Activated CD4-positive, alpha-beta T cell treated with anti-CD3 and anti-CD28 coated beads, Interleukin-2, amount 50 U/mL, for 4 hours (primary cell): ENCODE data around the gene RNF121.

Source experiments
- DNase-seq, 2 experiments: peaks; one replicate each; pipeline ENCODE4 v3.0.0-alpha.2; 2020

RNF121 gene

DNA sequence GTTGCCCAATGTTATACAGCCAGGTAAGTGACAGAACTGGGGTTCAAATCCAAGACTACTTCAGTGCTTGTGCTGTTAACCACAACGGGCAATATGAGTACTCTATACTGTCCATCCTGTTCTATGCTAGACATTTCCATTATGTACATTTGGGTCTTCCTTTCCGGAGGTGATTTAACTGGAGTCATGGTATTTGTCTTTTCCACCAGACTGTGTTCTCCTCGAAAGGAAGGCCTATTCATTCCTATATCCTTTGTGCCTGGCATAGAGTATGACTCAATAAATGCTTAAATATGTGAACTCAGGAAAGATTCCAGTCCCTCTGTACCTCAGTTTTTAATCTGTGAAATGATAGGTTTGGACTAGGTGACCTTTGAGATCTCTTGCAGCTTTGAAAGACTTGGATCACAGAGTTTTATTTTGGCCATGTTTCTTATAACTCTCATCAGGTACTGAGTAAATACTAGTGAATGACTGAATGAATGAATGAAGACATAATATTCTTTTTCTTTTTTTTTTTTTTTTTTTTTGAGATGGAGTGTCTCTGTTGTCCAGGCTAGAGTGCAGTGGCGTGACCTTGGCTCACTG lies 6.6 kb downstream of the RNF121 start:
- DNase-seq, result no peak

- no peak for DNase-seq
These were observed 8.0 kb downstream of the RNF121 start for GRCh38 chr11:71936825-71937224.

GRCh38 chr11:71937826-71938225 lies 9.0 kb downstream of the RNF121 start:
- no peak for DNase-seq

GRCh38 chr11:71940561-71941219 lies 11.8 kb downstream of the RNF121 start:
- no peak for DNase-seq

DNA sequence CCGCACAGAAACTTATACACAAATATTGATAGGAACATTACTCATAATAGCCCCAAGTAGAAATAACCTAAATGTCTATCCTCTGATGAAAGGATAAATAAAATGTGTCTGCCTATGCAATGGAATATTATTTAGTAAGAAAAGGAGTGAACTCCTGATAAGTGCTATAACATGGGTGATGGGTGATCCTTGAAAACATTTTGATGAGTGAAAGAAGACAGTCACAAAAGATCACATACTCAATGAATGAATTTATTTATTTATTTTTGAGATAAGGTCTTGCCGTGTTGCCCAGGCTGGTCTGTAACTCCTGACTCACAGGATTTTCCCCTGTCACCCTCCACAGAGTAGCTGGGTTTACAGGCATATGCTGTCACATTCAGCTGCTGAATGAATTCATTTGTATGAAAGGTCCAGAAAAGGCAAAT lies 17.3 kb downstream of the RNF121 start:
- DNase-seq, result no peak

GRCh38 chr11:71947498-71947897 lies 18.7 kb downstream of the RNF121 start:
- DNase-seq, result no peak

- no peak for DNase-seq
These were observed 19.6 kb downstream of the RNF121 start for GRCh38 chr11:71948314-71949027.

DNA sequence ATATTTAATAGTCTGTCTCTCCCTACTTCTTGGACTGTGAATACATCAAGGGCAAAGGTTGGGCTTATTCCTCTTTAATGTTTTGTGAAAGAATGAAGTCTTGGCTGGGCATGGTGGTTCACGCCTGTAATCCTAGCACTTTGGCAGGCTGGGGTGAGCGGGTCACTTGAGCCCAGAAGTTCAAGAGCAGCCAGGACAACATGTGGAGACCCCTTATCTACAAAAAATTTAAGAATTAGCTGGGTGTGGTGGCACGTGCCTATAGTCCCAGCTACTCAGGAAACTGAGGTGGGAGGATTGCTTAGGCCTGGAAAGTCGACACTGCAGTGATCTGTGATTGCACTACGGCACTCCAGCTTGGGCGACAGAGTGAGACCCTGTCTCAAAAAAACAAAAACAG lies 20.2 kb downstream of the RNF121 start:
- no peak for DNase-seq

- no peak for DNase-seq
These were observed 23.0 kb downstream of the RNF121 start for GRCh38 chr11:71951741-71952310.

DNA sequence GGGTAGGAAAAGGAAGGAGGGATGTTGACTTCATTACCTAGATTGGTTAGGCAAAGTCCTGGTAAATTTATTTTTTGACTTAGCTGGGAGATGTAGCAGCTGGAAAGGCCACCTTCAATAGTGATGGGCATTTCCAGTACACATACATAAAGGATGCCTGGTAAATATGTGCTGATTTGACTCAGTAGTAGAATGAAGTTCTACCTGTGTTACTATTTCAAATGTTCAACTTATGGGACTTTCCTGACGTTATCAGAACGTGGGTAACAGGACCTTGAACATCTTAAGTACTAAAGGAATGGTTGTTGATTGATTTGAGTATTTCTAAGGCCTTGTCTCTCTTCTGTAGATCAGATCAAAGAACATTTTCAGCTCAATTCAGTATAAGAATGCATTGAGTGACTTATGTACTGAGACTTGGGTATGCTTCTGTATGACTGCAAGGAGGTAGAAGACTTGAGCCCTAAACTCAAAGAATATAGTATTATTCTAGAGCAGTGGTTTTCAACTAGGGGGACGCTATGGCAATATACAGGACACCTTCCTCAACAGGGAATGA lies 27.1 kb downstream of the RNF121 start:
- no peak for DNase-seq

- no peak for DNase-seq
These were observed 33.7 kb downstream of the RNF121 start for GRCh38 chr11:71962428-71963038.

DNA sequence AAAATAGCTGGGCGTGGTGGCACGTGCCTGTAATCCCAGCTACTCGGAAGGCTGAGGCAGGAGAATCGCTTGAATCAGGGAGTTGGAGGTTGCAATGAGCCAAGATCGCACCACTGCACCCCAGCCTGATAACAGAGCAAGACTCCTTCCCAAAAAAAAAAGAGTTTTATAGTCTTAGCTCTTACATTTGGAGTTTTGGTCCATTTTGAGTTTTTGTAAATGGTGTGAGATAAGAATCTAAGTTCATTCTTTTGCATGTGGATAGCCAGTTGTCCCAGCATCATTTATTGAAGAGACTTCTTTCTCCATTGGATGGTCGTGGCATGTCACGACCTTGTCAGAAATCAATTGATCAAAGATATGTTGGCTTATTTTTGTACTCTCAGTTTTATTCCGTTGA lies 34.6 kb downstream of the RNF121 start:
- no peak for DNase-seq

DNA sequence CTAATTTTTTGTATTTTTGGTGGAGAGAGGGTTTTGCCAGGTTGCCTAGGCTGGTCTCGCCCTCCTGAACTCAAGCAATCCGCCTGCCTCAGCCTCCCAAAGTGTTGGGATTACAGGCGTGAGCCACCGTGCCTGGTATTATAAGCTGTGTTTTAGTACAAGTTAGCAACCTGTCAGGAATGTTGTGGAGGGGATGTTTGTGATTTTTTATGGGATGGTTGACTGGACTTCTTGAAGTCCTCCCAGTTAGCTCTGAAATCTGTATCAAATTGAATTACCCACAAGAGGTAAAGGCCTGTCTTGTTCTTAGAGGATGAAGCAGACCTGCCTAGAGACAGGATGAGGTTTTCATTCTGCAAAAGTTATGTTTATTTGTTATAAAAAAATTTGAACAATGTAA lies 35.8 kb downstream of the RNF121 start:
- no peak for DNase-seq

DNA sequence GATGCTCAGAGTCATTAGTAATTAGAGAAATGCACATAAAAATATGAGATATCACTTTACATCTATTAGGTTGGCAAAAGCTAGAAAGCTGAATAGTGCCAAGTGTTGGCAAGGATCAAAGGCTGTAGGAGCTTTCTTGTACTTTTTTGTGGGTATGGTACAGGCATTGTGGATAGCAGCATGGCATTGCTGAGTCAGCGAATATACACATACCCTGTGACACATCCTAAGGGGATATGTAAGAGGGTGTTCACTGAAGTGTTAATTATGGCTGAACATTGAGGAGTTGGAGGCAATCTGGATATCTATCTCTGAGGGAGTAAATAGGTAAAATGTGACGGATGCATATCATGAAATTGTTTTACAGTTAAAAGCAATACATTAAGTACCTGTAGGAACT lies 42.8 kb downstream of the RNF121 start:
- no peak for DNase-seq

GRCh38 chr11:71976551-71976950 lies 47.7 kb downstream of the RNF121 start:
- DNase-seq, result no peak

DNA sequence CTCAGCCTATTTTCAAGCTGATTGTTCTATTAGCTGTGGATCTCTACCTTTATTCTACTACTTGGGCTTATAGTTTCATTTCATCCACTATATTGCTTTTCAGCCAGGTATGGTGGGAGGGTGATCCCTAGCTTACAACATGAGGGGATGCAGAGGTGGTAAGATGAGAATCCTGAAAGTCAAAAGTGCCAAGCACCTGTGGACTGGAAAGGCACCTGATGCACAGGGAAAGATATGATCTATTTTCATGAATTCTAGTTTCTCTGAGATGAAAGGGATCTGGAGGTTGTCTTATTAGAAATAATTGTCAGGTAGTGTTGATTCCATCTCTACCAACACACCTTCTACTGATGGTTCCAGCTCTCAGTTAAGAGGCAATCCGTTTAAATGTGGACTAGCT lies 48.2 kb downstream of the RNF121 start:
- no peak for DNase-seq

- peak; percentile 41 for DNase-seq
These were observed 49.0 kb downstream of the RNF121 start for GRCh38 chr11:71977743-71978418.

- no peak for DNase-seq
These were observed 50.2 kb downstream of the RNF121 start for GRCh38 chr11:71979094-71979493.

DNA sequence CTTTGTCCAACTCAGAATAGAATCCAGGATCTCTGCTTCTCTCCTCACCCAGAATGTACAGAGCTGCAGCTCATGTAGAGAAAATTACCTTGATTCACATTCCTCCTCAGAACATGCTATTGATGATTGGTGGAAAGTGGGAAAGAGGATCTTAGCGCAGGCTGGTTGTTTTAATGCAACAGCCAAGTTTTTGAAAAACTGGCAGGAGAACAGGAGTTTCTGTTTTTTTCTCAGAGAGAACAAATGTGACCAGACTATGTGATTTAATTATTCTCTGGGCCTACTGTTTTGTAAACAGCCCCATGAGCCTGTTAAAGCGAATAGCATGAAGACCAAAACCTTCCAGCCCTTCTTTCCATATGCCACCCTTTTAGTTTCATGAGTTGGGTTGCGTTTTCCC lies 50.8 kb downstream of the RNF121 start:
- DNase-seq, result no peak

DNA sequence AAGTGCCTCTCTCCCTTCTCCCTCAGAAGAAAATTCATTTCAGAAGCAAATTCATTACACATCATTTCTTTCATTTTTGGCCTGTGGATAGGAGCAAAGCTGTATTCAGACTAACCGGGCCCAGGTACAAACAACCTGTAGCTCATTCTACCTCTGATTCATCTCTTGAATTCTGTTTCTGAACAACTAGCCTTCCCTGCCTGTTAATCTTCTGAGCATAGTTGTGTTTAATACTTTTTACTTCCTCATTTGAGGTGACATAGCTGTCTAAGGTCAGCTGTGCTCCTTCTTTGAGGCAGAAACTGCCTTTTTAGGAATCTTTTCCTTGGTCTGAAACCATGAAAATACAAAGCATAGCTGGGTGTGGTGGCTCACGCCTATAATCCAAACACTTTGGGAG lies 57.3 kb downstream of the RNF121 start:
- DNase-seq, result no peak

DNA sequence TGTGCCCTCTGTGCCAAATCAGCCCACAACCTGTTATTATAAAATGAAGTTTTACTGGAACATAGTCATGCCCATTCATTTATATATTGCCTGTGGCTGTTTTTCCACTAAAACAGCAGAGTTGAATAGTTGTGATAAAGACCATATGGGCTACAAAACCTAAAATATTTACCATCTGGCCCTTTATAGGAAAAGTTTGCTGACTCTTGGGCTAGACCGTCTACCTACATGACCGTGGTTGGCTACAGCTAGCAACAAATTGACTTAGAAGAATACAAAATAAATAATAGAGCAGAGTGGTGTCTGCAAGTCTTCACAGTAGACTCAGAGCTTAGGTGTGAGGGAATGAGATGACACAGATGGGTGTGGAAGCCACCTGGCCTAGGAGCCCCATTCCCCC lies 58.7 kb downstream of the RNF121 start:
- DNase-seq, result no peak

- DNase-seq, result no peak
These were observed 59.2 kb downstream of the RNF121 start for GRCh38 chr11:71988050-71988449.

DNA sequence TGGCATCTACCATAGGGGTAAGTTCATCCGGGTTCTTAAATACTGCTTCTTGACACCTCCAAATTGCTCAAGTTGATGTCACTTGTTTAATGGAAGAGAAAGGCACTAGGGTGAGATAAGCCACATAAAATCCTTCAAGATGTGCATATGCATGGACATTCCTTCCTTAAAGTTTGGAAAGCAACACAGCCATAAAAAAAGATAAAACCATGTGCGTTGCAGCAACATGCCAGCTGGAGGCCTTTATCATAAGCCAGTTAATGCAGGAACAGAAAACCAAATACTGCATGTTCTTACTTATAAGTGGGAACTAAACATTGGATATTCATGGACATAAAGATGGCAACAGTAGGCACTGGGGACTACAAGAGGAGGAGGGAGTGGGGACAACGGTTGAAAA lies 61.9 kb downstream of the RNF121 start:
- no peak for DNase-seq
